ENCODE results near the gene ENTR1. TPM values are rescaled to one million over a fixed set of nuclear protein-coding genes. Genes with fewer than 3 reads are reported as not detected.

The ENTR1 gene
- total and polyA plus RNA-seq, 2 of the 13 experiments (the other 11 are each of a cell fraction or from before 2014, with no cell fraction given) = 70.1 to 76.4 TPM

GRCh38 chr9:136354592-136355085 lies 55.8 kb downstream of the ENTR1 start (continued):
- TF ChIP-seq IRF9 (CRISPR knock-in tag; IDR thresholded peaks at IDR 0.05; ENCODE audit: borderline replicate concordance) (no peak), SUZ12 (IDR thresholded peaks at IDR 0.05; ENCODE audit: low read depth, low read length) (no peak), ZNF615 (CRISPR knock-in tag; IDR thresholded peaks at IDR 0.05; ENCODE audit: borderline replicate concordance) (no peak), ZBTB4 (CRISPR knock-in tag; IDR thresholded peaks at IDR 0.05; ENCODE audit: borderline replicate concordance) (no peak), ZNF644 (CRISPR knock-in tag; IDR thresholded peaks at IDR 0.05; ENCODE audit: low read depth) (no peak), ZNF34 (CRISPR knock-in tag; IDR thresholded peaks at IDR 0.05; ENCODE audit: borderline replicate concordance) (no peak), MTERF4 (CRISPR knock-in tag; IDR thresholded peaks at IDR 0.05) (no peak), TFDP1 (CRISPR knock-in tag; IDR thresholded peaks at IDR 0.05; ENCODE audit: borderline replicate concordance) (no peak), ZFP90 (CRISPR knock-in tag; IDR thresholded peaks at IDR 0.05; ENCODE audit: borderline replicate concordance) (0 out of 2 replicates have a peak, but pooled peaks have one; percentile 25), ZNF484 (CRISPR knock-in tag; IDR thresholded peaks at IDR 0.05; ENCODE audit: borderline replicate concordance, low read depth) (no peak), BATF2 (CRISPR knock-in tag; IDR thresholded peaks at IDR 0.05) (no peak), ZNF766 (CRISPR knock-in tag; IDR thresholded peaks at IDR 0.05; ENCODE audit: borderline replicate concordance) (no peak), ZNF775 (CRISPR knock-in tag; IDR thresholded peaks at IDR 0.05; ENCODE audit: borderline replicate concordance) (no peak), FOXK2 (IDR thresholded peaks at IDR 0.05) (no peak), HNRNPUL1 (IDR thresholded peaks at IDR 0.05; ENCODE audit: low read depth, low read length) (no peak), MXD1 (CRISPR knock-in tag; IDR thresholded peaks at IDR 0.05) (no peak), TOPORS (CRISPR knock-in tag; IDR thresholded peaks at IDR 0.05) (no peak), ZNF724P (CRISPR knock-in tag; IDR thresholded peaks at IDR 0.05; ENCODE audit: borderline replicate concordance) (no peak), NONO (IDR thresholded peaks at IDR 0.05) (no peak), NONO (CRISPR knock-in tag; conservative IDR thresholded peaks at IDR 0.05) (no peak)

Measured in HepG2 (cell line).